ENCODE data around the gene ARHGEF26. TPM values are rescaled to one million over a fixed set of nuclear protein-coding genes. Genes with fewer than 3 reads are reported as not detected.

The ARHGEF26 gene
- total RNA-seq, 4 donors from 2014 or later = 124 to 158 (median 132) TPM

GRCh38 chr3:154224366-154224765 is 103.2 kb downstream of the ARHGEF26 start:
- DNase-seq (ENCODE audit: extremely low spot score) = no peak
- Histone ChIP-seq H3K9me3 (no peaks in the 10 kb centered on the region), H3K4me1 (peaks cover 2 to 37% (median 32%) of the 10 kb centered on the region in 4 donors), H3K4me3 (no peak overlapping the region), H3K27me3 (no peaks in the 10 kb centered on the region), H3K36me3 (peaks cover 0 to 25% (median 4%) of the 10 kb centered on the region in 4 donors), H3K27ac (replicated peaks in 1 of 4) (peak overlapping the region in 3 of 4 donors; percentile 18 to 57 (median 35))
- WGBS = 57% methylated on average over 6 of the region's 6 CpGs
- TF ChIP-seq CTCF (IDR thresholded peaks at IDR 0.05) = no peak
- TF ChIP-seq EP300 (IDR thresholded peaks at IDR 0.05) = no peak
- TF ChIP-seq POLR2A (IDR thresholded peaks at IDR 0.05; ENCODE audit: low read depth) = no peak
- no peak for TF ChIP-seq POLR2AphosphoS5 (IDR thresholded peaks at IDR 0.05)
- intact Hi-C loops (cut with DNase I) = no loop called here

GRCh38 chr3:154224866-154225265 is 103.7 kb downstream of the ARHGEF26 start:
- Histone ChIP-seq H3K27ac (replicated peaks in 1 of 4) (peak overlapping the region in 2 of 4 donors; percentile 18 to 57), H3K4me3 (no peak overlapping the region), H3K27me3 (no peaks in the 10 kb centered on the region), H3K4me1 (peaks cover 2 to 42% (median 35%) of the 10 kb centered on the region in 4 donors), H3K9me3 (no peaks in the 10 kb centered on the region), H3K36me3 (peaks cover 0 to 20% (median 4%) of the 10 kb centered on the region in 4 donors)
- no peak for DNase-seq (ENCODE audit: extremely low spot score)
- TF ChIP-seq POLR2AphosphoS5 (IDR thresholded peaks at IDR 0.05) (no peak), POLR2A (IDR thresholded peaks at IDR 0.05; ENCODE audit: low read depth) (no peak), CTCF (IDR thresholded peaks at IDR 0.05) (no peak), EP300 (IDR thresholded peaks at IDR 0.05) (no peak)
- intact Hi-C loops (cut with DNase I) = loop anchor here (5.0 kb wide), 1 partner anchor 38 kb away; no protein-coding TSS in a partner anchor

GRCh38 chr3:154225536-154225935 is 104.3 kb downstream of the ARHGEF26 start:
- Histone ChIP-seq H3K4me1 (peaks cover 2 to 48% (median 35%) of the 10 kb centered on the region in 4 donors), H3K36me3 (peaks cover 0 to 13% (median 2%) of the 10 kb centered on the region in 4 donors), H3K27me3 (no peaks in the 10 kb centered on the region), H3K27ac (replicated peaks in 1 of 4) (peak overlapping the region in 1 of 4 donors; percentile 8), H3K9me3 (no peaks in the 10 kb centered on the region), H3K4me3 (no peak overlapping the region)
- intact Hi-C loops (cut with DNase I) = loop anchor here (5.0 kb wide), 1 partner anchor 38 kb away; no protein-coding TSS in a partner anchor
- TF ChIP-seq CTCF (IDR thresholded peaks at IDR 0.05) (no peak), POLR2A (IDR thresholded peaks at IDR 0.05; ENCODE audit: low read depth) (no peak), EP300 (IDR thresholded peaks at IDR 0.05) (no peak), POLR2AphosphoS5 (IDR thresholded peaks at IDR 0.05) (no peak)
- no peak for DNase-seq (ENCODE audit: extremely low spot score)
- 83% methylated on average over 2 of the region's 2 CpGs for WGBS

- intact Hi-C loops (cut with DNase I) = loop anchor here (5.0 kb wide), 1 partner anchor 40 kb away; no protein-coding TSS in a partner anchor
- WGBS = 80% methylated on average over 3 of the region's 3 CpGs
- Histone ChIP-seq H3K4me1 (peaks cover 2 to 48% (median 35%) of the 10 kb centered on the region in 4 donors), H3K4me3 (no peak overlapping the region), H3K27me3 (no peaks in the 10 kb centered on the region), H3K9me3 (no peaks in the 10 kb centered on the region), H3K36me3 (peaks cover 0 to 14% (median 1%) of the 10 kb centered on the region in 4 donors), H3K27ac (replicated peaks in 1 of 4) (peak overlapping the region in 1 of 4 donors; percentile 64)
- DNase-seq (ENCODE audit: extremely low spot score) = no peak
- TF ChIP-seq POLR2A (IDR thresholded peaks at IDR 0.05; ENCODE audit: low read depth) (no peak), POLR2AphosphoS5 (IDR thresholded peaks at IDR 0.05) (no peak), EP300 (IDR thresholded peaks at IDR 0.05) (no peak)
Measured at GRCh38 chr3:154227531-154227930, 106.3 kb downstream of the ARHGEF26 start.

GRCh38 chr3:154228561-154229216 is 107.5 kb downstream of the ARHGEF26 start:
- H3K9me3 ChIP-seq = no peaks in the 10 kb centered on the region
- H3K4me1 ChIP-seq = peaks cover 2 to 43% (median 35%) of the 10 kb centered on the region in 4 donors
- WGBS = 51% methylated on average over 5 of the region's 6 CpGs
- no peaks in the 10 kb centered on the region for H3K27me3 ChIP-seq
- H3K36me3 ChIP-seq = peaks cover 0 to 26% (median 1%) of the 10 kb centered on the region in 4 donors
- peak overlapping the region; percentile 46 to 65 (median 63) for H3K27ac ChIP-seq (replicated peaks in 1 of 4)
- no peak for DNase-seq (ENCODE audit: extremely low spot score)
- TF ChIP-seq CTCF (IDR thresholded peaks at IDR 0.05) (no peak), EP300 (IDR thresholded peaks at IDR 0.05) (no peak), POLR2A (IDR thresholded peaks at IDR 0.05; ENCODE audit: low read depth) (no peak), POLR2AphosphoS5 (IDR thresholded peaks at IDR 0.05) (no peak)
- H3K4me3 ChIP-seq = peak overlapping the region in 1 of 4 donors; percentile 12
- intact Hi-C loops (cut with DNase I) = loop anchor here (5.0 kb wide), 1 partner anchor 41 kb away; no protein-coding TSS in a partner anchor
